Sciatic nerve (tissue), 2 donors: Measurements from ENCODE around the gene ASIC1. TPM values are rescaled to one million over a fixed set of nuclear protein-coding genes. Genes with fewer than 3 reads are reported as not detected.

Source experiments
- ATAC-seq: fragments of 200-7000 bp; cut with Tn5 transposase; one replicate; pipeline ENCODE4 v1.9.1; 2020; ENCODE audit warnings: mild to moderate bottlenecking, moderate library complexity
- DNase-seq: peaks from one replicate; pipeline ENCODE4 v3.0.0-alpha.2; 2020; ENCODE audit warnings: low spot score
- intact Hi-C: fragments of 100-400 bp; cut with DNase I; formaldehyde crosslinking; loops from one replicate; pipeline ENCODE4 v1.14.2; 2022
- total RNA-seq: library from RNA; stranded (reverse); fragmentation: NEBNext Ultra II Directional; extraction: Animal tissue kit (Norgen Biotek cat#: 25700); gene quantifications from one replicate; pipeline ENCODE4 v1.2.1, GENCODE V29; 2021
- donor health status: DM: no; HTN: no; CAD: no.
- donor health status: DM: no; HTN: no; CAD: no.

Gene ASIC1
- total RNA-seq, 1 donor from 2014 or later: 5.5 TPM

DNA sequence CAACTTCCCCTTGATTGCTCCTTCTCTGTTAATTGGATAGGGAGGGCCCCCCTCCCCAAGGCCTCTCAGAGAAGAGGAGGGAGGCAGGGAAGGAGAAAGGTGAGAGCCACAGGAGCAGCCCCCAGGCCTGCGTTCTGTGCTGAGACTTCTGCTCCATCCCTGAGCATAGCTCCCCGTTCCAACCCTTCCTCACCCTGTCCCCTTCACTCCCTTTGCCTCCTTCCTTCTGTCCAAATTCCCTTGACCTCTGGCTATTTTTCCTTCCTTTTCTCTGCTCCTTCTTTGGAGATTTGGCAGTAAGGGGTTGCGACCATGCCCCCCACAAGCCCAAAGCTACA lies 788 bp upstream of the ASIC1 start:
- intact Hi-C loops: loop anchor here (5.0 to 10.0 kb wide), 2 partner anchors 84 to 192 kb away; partner anchors contain the start of gene AQP6
- no peak for DNase-seq
- ATAC-seq: no peak

DNA sequence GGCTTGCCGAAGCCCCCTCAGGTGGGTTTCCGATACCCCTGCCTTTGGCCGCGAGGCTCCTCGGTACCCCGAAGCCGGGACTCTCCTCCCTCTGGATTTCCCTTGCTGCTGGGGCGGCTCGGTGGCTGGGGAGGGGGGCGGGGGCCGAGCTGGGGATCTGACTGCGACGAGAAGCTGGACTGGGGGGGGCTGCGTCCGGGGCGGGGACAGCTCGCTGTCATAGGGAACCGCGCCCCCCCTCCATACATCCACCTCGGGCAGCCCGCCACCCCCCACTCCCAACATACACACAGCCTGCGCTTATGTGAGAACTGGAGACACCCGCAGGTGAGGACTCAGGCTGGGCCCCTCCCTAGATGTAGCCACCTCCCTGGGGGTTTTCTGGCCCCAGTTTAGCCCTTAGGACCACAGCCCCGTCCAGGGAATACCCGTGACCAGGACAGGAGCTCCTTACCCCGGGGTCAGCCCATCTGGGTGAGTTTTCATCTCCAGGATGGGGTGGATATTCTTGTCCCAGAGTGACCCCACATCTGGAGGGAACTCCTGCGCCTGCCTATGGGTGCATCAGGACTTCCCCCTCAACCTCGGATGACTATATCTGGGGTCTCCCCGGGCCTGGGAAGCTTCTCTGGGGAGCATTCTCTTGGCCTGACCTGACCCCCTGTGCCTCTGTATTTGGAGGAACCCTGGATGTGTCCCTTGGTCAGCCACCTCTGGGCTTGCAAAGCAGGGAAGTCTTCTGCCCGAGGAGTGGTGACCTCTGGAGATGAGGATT lies 687 bp downstream of the ASIC1 start:
- ATAC-seq (no peak), DNase-seq (no peak)
- intact Hi-C loops: loop anchor here (5.0 to 10.0 kb wide), 2 partner anchors 86 to 193 kb away; partner anchors contain the start of gene AQP6

DNA sequence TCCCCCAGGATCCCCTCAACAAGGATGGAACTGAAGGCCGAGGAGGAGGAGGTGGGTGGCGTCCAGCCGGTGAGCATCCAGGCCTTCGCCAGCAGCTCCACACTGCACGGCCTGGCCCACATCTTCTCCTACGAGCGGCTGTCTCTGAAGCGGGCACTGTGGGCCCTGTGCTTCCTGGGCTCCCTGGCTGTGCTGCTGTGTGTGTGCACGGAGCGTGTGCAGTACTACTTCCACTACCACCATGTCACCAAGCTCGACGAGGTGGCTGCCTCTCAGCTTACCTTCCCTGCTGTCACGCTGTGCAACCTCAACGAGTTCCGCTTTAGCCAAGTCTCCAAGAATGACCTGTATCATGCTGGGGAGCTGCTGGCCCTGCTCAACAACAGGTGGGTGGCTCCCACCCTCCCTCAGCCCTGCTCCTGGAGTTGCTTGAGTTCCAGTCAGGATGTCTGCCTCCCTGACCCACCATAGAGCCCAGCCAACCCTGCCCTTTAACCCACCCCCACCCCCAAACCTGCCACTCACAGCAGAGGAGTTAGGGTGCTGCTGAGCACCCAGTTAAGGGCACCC lies 1.4 kb downstream of the ASIC1 start:
- no peak for ATAC-seq
- no peak for DNase-seq
- intact Hi-C loops: loop anchor here (5.0 to 10.0 kb wide), 2 partner anchors 87 to 194 kb away; partner anchors contain the start of gene AQP6

DNA sequence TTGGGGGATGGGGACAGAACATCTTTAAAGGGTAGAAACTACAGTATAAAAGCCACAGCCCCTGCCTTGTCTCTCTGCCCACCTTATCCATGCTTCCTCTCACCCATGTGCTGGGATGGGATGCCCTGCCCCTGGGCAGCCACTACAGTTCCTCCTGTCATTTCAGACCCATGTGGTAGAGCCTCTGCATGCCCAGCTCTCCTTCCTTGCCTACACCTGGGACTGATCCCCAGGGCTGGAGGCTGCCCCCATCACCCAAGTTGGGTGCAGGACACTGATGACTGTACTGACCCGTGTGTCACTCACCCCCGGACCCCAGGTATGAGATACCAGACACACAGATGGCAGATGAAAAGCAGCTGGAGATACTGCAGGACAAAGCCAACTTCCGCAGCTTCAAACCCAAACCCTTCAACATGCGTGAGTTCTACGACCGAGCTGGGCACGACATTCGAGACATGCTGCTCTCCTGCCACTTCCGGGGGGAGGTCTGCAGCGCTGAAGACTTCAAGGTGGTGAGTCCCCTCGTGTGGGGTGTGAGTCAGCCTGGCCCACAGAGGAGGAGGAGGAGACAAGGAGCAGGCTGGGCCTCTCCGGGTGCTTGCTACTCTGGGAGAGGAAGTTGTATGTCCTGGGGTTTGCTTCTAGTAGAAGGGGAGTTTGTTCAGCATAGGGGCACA lies 2.2 kb downstream of the ASIC1 start:
- no peak for DNase-seq
- no peak for ATAC-seq
- intact Hi-C loops: loop anchor here (5.0 to 10.0 kb wide), 2 partner anchors 87 to 195 kb away; partner anchors contain the start of gene AQP6

DNA sequence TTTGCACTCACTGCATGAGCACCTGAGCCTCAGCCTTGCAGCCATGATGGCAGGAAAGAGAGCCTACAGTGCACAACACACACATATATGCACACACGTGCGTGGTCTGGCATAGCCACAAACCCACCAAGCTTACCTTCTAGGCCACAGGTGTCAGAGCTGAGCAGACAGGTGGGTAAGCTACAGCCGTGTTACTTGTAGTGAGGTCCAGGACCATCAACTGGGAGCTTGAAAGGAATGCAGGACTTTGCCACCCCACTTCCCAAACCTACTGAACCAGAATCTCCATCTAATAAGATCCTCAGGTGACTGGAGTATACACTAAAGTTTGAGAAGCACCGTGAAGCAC lies 2.7 kb downstream of the ASIC1 start:
- no peak for ATAC-seq
- intact Hi-C loops: no loop called here
- DNase-seq: no peak

DNA sequence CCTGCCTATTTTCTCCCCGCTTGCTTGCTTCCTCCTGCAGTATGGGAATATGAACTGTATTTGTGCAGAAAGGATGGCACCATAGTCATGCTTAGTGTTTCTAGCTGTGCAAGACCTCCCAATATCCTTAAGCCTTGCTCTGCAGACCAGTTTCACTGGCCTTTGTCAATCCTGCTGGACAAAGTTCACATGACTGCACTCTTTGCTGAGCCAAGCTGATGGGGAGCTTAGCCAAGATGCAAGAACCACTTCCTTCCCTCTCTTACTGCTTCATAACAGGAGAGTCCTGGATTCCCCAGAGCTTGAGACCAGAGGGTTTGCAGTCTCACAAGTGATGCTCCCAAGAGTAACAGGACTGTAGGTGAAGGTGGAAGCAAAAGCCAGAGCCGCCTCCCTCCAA lies 3.8 kb downstream of the ASIC1 start:
- ATAC-seq: no peak
- intact Hi-C loops: no loop called here
- DNase-seq: no peak

DNA sequence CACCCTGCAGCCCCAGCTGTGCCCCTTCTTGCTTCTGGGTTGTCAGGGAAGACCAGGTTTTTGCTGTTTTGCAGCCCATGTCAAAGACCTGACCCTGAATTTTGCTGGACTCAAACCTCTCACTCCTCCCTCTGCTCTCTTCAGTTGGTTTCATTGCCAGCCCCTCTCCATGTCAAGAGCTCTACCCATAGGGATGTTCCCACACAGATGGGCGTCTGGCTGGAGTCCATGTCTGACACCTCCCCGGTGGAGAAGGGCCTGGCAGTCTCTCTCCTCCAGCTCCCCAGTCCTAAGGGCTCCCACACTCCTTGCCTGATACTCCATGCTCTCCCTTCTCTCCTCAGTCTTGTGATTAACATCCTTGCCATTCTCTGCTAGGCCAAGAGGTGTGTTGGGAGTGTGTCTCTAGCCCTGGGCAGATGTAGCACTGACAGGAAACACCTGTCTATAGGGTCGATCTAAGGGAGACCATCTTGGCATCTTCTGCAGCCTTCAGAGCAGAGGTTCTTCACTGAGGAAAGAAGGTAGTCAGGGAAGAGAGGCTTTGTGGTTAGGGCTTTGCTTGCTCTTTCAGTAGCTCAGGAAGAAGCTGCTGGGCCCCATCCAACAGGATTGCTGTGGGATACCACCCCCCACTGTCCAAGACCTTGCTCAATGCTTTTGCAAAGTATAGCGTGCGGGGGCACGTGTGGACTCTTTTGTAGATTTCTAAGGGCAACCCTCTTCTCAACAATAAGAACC lies 4.7 kb downstream of the ASIC1 start:
- DNase-seq (no peak), ATAC-seq (no peak)
- intact Hi-C loops: no loop called here

DNA sequence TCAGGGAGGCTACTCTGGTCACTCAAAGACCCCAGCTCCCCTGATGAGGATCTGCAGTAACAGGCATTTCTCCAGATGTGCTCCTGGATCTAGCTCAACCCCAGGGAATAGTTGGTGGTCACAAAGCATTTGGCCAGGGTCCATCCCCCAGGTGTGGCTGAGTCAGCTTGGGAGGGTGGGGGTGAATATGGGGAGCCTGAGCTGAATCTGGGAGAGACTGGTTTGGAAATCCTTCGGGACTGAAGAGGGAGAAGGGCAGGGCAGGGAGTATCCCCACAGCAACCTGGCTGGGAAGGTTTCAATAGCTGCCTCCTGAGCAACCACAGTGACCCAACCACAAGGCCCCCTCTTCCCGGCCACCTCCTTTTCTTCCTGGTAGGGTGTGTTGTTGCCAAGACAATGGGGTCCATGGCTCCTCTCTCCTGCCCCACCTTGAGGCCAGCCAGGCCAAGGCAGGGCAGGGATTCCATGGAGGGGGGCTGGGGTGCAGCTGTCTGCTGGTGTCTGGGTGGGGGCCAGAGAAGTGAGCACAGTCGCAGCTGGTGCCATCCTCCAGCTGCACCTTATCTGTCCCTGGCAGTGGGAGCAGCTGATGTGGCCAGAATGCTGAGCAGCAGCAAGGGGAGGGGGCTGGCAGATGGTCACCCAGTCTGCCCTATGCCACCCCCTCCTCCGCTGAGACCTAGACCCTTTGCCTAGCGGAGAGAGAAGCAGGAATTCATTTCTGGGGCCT lies 5.5 kb downstream of the ASIC1 start:
- DNase-seq: no peak
- no peak for ATAC-seq
- intact Hi-C loops: no loop called here

DNA sequence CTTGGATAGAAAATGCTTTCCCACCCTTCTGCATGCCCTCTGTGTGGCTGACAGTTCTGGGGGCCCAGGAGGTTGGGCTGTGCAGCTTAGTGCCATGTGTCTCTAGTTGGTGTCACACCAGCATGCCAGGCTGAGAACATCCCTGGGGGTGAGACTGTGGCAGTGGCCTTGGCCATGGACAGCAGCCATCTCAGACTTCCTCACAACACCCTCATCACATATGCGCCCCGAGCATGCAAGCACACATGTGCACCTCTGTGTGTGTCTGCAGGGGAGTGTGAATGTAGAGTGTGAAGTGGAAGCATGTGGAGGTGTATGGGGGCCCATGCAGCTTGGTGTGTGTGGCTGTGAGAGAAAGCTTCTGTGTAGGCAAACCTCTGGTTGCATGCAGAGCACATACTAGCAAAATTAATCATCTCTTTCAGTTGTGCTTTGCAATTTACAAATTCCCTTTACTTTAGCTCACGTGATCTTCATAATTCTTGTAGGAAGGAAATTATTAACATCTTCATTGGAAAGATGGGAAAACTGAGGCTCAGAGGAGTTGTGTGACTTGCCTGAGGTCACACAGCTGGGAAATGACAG lies 8.4 kb downstream of the ASIC1 start:
- no peak for DNase-seq
- no peak for ATAC-seq
- intact Hi-C loops: no loop called here

DNA sequence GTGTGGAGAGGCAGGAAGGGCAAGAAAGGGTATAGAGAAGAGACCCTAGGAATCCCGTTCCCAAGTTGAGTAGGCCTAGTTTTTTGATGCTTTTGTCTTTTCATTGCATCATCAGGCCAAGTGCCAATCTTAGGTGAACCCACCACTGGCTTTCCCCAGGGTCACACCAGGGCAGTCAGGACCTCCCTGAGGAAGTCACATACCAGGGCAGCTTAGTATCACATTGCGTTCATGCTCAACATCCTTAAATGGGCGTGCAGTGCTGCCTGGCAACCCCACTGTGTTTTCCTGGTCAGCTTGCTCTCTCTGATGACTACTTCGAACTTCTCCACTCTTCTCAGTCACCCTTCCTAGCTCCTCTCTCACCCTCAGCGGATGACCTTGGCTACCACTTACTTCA lies 9.0 kb downstream of the ASIC1 start:
- peak; percentile 25 for ATAC-seq
- no peak for DNase-seq
- intact Hi-C loops: no loop called here

DNA sequence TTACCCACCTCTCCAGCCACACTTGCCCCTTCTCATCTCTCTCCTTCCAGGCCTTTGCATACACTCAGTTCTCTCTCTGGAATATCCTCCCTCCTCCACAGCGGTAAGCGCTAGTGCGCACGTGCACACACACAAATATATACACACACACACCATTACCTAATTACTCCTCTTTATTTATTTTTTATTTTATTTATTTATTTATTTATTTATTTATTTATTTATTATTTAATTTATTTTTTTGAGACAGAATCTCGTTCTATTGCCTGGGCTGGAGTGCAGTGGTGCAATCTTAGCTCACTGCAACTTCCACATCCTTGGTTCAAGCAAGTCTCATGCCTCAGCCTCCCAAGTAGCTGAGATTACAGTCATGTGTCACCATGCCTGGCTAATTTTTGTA lies 11.7 kb downstream of the ASIC1 start:
- DNase-seq (no peak), ATAC-seq (no peak)
- intact Hi-C loops: no loop called here

DNA sequence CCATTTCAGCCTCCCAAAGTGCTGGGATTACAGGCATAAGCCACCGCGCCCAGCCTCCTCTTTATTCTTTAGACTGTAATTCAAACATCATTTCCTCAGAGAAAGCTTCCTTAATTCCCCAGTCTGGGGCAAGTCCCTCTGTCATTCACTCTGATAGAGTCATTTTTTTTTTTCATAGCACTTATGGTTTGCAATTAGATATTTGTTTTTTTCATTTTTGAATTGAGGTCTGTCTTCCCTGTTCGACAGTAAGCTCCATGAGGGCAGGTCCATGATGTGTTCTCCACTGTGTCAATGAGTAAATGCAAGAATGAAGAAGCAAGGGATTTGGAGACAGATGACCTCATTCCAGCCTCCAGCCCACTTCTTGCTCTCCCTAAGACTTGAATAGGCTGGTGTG lies 12.1 kb downstream of the ASIC1 start:
- ATAC-seq (no peak), DNase-seq (no peak)
- intact Hi-C loops: no loop called here

DNA sequence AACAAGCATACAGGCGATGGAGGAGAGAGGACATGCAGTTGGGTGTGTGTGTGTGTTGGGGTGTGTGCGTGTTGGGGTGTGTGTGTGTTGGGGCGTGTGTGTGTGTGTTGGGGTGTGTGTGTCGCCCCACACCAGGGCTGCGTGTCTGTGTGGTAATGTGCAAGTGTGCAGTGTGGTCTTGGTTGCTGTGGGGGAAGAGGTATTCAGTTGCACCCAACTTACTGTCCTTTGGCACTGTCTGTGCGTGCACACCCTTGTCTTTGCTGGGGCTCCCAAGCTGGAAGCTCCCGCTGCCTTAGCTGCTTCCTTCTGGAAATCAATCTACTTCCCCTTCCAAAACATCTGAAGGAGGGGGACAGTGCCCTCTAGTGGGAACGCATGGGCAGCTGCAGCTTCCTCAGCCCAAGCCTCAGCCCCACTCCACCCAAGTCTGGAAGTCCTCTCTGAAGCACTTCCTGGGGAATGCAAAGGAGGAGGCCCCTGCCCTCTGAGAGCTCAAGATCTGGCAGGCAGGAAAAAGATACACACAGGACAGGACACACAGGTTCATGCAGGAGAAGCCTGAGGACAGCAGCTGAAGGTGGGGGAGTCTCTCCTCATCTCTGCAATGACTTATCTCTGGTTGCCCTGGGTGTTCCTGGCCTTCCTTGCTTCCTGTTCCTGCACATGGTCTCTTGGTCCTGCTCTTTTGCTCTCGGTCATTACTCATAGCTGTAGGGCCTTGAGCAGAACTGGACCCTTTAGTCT lies 13.1 kb downstream of the ASIC1 start:
- peak; percentile 91 for DNase-seq
- intact Hi-C loops: loop anchor here (5.0 to 10.0 kb wide), 2 partner anchors 98 to 104 kb away; partner anchors contain the start of gene AQP6
- peak; percentile 80 for ATAC-seq

DNA sequence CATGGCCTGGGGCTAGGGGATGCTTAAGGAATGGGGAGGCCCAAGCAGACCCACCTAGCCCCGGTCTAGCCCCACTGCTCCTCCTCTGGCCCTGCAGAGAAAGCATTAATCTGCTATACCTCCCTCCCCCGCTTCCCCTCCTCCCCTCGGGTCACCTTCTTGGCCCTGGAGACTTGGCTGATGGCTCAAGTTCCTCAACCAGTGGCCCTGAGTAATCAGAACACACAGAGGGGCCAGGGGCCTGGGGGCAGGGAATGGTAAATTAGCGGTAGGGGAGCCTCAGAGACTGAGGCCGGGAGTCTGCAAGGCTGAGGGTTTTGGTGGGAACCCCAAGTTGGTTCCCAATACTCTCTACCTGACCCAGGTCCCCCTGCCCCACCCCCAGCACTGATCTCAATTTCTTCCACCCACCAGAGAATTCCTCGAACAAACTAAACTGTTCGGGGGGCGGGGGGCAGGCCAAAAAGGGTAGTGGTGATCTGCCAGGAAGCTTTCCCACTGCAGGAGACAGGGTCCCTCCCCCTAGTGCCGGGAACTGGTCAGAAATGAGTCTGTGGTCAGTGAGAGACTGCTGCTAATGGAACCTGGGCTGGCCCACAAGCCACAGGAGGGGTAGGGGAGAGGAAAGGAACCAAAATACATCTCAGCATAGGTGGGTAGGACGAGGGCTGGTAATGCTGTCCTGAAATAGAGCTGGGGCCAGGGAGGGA lies 15.0 kb downstream of the ASIC1 start:
- intact Hi-C loops: loop anchor here (5.0 to 10.0 kb wide), 2 partner anchors 100 to 102 kb away; partner anchors contain the start of gene AQP6
- DNase-seq: no peak
- no peak for ATAC-seq

DNA sequence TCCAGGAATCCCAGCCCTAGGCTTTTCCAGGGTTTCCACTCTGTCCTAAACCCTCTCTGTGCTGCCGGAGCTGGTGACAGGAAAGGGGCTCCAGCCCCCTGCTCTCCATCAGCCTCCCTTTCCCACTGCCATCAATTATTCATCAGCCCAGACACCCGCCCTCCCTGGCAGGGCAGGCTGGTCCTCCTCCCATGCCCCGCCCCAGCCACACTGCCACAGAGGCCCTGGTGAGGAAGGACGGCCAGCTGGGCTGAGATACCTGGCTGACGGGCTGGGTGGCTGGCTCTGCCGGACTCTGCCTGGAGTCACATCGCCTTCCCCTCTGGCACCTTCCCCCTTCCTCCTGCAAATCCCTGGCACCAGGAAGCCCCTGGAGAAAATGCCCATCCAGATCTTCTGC lies 15.8 kb downstream of the ASIC1 start:
- intact Hi-C loops: loop anchor here (5.0 to 10.0 kb wide), 2 partner anchors 101 to 102 kb away; partner anchors contain the start of gene AQP6
- ATAC-seq: no peak

DNA sequence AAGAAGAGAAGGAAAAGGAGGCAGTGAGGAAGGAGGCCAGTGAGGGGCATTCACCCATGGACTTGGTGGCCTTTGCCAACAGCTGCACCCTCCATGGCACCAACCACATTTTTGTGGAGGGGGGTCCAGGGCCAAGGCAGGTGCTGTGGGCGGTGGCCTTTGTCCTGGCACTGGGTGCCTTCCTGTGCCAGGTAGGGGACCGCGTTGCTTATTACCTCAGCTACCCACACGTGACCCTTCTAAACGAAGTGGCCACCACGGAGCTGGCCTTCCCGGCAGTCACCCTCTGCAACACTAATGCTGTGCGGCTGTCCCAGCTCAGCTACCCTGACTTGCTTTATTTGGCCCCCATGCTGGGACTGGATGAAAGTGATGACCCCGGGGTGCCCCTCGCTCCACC lies 16.3 kb downstream of the ASIC1 start:
- ATAC-seq (no peak), DNase-seq (no peak)
- intact Hi-C loops: loop anchor here (5.0 to 10.0 kb wide), 2 partner anchors 101 kb away; partner anchors contain the start of gene AQP6

More for the DNA sequence above, 15.8 kb downstream of the ASIC1 start:
- no peak for DNase-seq
